NCI-H1694 treated with DMSO at 0.1 percent for 48 hours (cell line): ENCODE data around the gene LORICRIN.
A peak's percentile ranks its signal among the peaks of the same experiment; 100 is the strongest.

Experiments used
- DNase-seq: peaks from one replicate; lab custom pipeline; 2025; lab: John Stamatoyannopoulos, UW

Gene LORICRIN, protein sequence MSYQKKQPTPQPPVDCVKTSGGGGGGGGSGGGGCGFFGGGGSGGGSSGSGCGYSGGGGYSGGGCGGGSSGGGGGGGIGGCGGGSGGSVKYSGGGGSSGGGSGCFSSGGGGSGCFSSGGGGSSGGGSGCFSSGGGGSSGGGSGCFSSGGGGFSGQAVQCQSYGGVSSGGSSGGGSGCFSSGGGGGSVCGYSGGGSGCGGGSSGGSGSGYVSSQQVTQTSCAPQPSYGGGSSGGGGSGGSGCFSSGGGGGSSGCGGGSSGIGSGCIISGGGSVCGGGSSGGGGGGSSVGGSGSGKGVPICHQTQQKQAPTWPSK

GRCh38 chr1:153259387-153259786 lies at the start of gene LORICRIN:
TSS of gene LORICRIN (plus strand) at chr1:153259687. CDS start at chr1:153260950, 1,263 bp downstream.
- no peak for DNase-seq

DNA sequence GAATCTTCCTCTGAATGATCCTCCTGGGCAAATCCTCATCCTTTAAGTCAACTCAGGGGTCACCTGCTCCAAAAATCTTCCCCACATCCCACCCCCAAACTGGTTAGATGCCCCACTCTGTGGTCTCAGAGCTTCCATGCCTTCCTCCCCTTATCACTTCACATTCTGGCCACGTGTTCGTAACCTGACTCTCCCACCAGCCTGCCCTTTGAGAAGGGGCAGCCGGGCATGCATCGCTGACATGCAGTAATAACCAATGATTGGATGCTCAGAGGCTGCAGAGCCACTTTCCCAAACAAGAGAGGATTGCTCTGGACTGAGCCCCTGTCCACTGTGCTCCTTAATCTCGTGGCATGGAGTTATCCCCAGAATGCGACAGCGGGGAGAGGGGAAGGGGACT lies 49.3 kb upstream of the LORICRIN start:
- DNase-seq: no peak

DNA sequence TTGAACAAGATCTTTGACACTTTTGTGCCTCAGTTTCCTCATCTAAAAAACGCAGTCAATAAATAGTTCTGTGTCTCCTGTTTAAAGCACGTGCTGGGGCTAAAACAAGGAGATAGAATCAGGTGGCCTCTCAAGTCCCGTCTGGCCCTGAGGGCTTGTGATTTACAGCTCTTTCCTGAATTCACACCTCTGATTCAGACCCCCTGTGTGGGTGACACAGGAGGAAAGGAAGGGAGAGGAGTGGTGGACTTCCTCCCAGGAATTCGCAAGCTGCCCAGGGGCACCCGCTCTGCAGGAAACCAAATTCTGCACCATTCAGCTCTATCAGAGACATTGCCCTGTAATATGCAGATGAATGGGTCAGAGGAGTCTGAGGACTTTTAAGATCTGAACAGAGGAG lies 47.3 kb upstream of the LORICRIN start:
- DNase-seq: no peak

GRCh38 chr1:153213519-153213918 lies 46.0 kb upstream of the LORICRIN start:
- DNase-seq: no peak

DNA sequence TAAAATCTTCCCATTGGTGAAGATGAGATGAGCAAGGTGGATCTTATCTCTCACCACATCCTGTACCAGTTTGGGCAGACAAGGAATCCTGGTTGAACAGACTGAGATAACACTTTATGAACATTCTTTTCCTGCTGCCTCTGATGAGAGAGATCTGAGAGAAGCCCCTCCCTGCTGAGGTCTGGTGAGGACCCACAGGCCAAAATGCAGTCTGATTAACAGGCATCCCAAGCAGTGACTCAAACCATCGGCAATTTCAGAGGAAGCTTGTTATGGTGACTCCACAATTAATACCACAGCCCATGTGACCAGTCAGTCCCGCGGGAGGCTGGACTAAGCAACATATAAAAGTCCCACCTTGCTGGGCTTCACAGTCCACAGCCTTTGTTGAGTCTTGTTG lies 42.3 kb upstream of the LORICRIN start, which contains the start of gene PRR9:
TSS of gene PRR9 (plus strand) at position 373 of the 400 bp plus-strand sequence. CDS start 561 bp downstream, outside the sequence.
- DNase-seq: no peak

GRCh38 chr1:153217744-153218416 lies 41.6 kb upstream of the LORICRIN start:
- DNase-seq: no peak

DNA sequence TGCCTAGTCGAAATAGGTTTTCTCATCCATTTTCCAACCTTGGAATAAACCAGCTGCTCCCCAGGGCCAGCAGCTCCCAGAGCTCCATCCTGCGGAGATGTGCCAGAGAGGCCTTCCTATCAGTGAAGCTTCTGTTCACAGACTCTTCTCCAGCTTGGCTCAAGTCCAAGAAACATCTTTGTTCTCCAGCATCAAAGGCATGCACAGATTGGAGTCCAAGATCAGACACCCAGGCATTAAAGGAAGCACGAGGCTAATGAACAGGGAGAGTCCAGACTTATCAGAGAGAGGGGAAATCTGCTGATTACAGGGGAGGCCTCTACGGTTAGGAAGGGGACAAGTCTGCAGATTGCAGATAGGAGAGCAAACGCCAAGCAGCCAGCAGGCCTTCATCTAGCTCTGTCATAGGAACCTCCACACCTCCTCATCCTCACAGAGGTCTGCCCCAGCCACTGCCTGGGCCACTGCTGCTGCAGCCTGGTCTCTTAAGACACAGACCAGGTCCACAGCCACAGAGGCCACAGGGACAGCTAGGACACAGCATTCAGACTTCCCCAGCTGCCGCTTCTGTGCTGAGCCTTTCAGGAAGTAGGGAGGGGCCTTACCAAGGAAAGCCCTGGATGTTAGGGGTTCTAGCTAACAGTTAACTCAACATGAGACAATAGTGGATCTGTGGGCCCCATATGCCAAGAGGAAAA lies 38.7 kb upstream of the LORICRIN start:
- no peak for DNase-seq

- DNase-seq: peak; percentile 12
These were observed 36.2 kb upstream of the LORICRIN start for GRCh38 chr1:153223040-153223891.

DNA sequence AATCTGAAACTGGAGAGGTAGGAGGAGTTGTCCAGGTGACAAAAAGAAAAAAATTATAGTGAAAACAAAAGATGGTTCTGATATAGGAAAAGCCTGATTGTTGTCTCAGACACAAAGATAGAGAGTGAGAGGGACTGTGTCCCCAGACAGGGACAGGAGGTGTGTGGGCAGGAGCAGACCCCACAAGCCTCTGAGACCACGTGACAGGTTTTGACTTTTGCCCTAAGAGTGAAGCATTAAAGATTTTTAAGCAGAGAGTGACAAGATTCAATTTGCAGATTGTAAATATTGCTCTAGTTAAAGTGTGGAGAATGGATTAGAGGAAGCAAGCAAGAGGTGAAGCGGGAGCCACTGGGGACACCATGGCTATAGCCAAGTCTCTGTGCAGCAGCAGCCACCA lies 31.7 kb upstream of the LORICRIN start:
- no peak for DNase-seq

- DNase-seq: no peak
These were observed 31.0 kb upstream of the LORICRIN start for GRCh38 chr1:153228491-153228890.

GRCh38 chr1:153229076-153229829 lies 30.2 kb upstream of the LORICRIN start:
- DNase-seq: peak; percentile 12

DNA sequence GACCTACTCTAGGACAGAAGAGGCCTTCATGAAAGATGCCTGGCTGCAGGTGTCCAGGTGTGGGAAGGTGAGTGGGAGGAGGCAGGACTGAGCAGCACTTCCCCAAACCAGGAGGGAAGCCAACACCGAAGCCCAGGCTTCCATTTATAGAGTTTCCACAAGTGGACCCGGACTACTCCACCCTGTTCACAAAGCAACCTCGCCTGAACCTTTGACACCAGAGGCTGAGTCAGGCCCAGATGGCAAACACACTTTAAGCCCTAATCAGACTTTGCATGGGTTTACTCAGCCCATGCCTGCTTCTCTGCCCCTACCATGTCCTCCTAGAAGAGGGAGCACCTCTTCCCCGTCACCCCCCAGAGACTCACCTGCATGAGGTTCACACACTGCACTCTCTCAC lies 28.1 kb upstream of the LORICRIN start:
- DNase-seq: no peak

- DNase-seq: no peak
These were observed 27.7 kb upstream of the LORICRIN start for GRCh38 chr1:153231785-153232184.

DNA sequence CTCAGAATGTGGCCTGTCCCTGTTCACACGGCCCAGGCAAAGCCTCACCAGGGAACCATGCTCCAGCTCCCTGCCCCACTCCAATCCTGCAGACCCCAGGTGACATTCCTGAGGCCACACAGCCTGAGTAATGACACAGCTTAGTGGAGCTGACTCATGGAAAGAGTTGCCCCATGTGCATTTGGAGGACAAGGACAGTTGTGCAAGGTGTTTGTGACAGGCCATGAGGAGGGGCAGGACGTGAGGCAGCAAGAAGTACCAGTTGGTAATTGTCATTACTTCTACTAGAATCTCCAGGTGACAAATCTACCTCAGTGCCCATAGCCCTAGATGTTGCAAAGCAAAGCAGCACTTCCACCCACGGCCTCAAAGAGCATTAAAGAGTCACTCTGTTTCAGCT lies 26.9 kb upstream of the LORICRIN start:
- DNase-seq: no peak

GRCh38 chr1:153233448-153233847 lies 26.0 kb upstream of the LORICRIN start:
- DNase-seq: no peak

DNA sequence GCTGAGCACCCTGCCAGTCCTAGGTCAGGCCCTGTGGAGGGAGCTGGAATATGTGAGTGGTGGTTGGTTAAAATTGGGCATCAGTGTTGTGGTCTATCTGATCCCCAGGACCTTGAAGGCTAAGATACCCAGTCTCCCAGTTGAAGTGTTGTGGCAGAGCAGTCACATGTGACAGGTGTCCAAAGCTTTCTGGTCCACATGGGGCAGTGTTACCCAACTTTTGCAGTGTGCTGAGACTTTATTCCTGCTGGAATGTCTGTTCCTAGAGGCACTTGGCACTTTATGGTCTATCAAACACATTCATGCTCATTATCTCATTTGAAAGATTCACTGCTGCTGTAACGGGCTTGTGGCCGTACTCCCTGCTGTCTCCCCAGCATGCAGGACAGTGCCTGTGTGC lies 21.0 kb upstream of the LORICRIN start:
- DNase-seq: no peak

DNA sequence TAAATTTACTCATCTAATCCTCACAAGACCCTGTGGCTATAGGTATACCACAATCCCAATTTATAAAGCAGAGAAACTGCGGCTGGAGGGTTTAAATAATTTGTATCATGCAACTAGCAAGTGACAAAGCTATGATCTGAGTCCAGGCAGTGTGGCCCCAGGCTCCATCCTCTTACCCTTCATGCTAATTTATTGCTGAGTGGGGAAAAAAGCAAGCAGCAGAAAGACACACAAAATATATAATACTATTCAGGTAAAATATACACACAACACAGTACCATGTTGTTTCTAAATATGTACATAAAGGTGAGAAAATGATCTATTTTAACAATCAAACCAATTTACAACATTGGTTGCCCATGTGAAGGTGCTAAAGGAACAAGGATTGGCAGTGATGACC lies 17.3 kb upstream of the LORICRIN start:
- DNase-seq: no peak

DNA sequence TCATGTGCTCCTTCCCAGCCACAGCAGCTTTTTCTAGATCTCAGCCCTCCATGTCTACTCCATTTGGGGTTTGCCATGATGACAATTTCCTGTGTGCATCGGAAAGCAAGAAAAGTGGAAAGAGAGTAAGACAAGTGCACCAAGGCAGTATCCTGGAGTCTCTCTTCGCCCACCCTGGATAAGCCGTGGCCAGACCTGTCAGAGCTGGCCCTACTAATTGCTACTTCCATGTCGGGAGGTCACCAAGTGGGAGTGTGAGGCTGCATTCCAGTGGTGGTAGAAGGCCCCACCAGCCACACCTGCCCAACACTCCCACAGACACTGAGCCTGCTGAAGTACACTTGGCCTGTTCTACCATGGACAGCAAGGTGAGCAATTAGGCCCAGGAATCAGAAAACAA lies 14.0 kb upstream of the LORICRIN start:
- DNase-seq: no peak

DNA sequence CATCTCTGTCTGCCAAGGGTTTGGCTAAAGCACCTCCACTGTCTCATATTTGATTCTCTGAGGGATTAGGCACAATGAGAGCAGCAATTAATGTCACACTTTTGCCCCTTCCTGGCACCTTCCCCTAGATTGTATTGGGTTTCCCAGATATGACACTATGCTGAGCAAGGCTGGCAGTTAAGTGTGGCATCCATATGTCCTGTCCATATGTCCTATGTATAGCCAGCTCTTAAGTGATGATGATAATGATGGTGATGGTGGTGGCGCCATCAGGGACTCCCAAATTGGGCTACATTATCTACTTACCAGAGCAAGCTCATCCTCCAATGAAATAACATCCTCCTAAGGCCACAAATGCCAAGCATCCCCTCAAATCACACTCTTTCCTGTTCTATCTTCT lies 13.5 kb upstream of the LORICRIN start:
- no peak for DNase-seq

GRCh38 chr1:153246825-153247224 lies 12.7 kb upstream of the LORICRIN start:
- no peak for DNase-seq

DNA sequence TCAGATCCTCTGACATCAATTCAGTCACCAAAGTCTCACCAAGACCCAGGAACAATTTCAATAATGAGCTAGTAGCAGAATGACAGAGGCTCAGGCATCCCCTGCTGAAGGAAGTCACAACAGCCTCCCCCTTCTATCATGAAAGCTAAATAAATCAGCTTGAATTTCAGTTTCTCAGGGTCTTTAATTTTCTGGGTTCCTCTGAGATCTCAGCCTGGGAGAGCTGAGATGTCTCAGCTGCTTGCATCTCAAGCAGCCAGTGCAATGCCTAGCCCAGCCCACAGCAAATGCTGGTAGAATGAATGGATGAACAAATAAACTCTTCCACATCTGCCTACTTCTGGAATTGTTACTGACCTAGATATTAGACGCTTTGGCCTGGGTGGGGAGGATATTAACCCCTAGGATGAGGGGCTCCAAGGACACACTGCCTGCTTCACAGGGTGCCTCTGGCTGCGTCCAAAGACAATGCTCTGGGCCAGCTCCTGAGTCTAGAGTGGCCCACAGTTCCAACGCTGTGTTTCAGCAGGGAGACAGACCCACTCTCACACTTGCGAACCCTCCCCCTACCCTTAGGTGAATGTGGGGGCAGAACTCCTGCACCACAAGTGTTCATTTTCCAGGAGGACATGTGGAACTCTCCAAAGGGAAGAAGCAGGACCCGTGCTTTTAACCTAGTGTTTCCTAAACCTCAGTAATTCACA lies 11.2 kb upstream of the LORICRIN start:
- DNase-seq: no peak
